PFSK-1 (cell line): ENCODE results near the gene TMEFF1.
A peak's percentile ranks its signal among the peaks of the same experiment; 100 is the strongest.

Source experiments
- FOXP2 ChIP-seq: optimal IDR thresholded peaks from 2 replicates; pipeline ENCODE3; 2011; ENCODE audit warnings: borderline replicate concordance, control low read depth, inconsistent platforms; ENCODE audit not compliant: insufficient read depth; ENCODE audit errors: extremely low read length, extremely low read depth
- POLR2AphosphoS5 ChIP-seq: IDR thresholded peaks from 2 replicates; pipeline ENCODE4 v1.6.1; 2012; ENCODE audit warnings: low read depth, mild to moderate bottlenecking, control low read depth, low read length, moderate library complexity
- SIN3A ChIP-seq: IDR thresholded peaks from 2 replicates; pipeline ENCODE4 v1.6.1; 2012; ENCODE audit warnings: mild to moderate bottlenecking, low read length, moderate library complexity, borderline replicate concordance; ENCODE audit not compliant: insufficient read depth
- TAF1 ChIP-seq: IDR thresholded peaks from 2 replicates; pipeline ENCODE4 v1.6.1; 2012; ENCODE audit warnings: low read length, control low read depth, borderline replicate concordance; ENCODE audit not compliant: insufficient read depth
- TF ChIP-seq, protein P1 (sequence below), 2 experiments: IDR thresholded peaks; 2 replicates each; pipeline versions ENCODE4 v1.6.1 to v1.8.0; 2011 to 2012; ENCODE audit warnings: low read depth in 2 of 2, low read length in 2 of 2, control low read depth in 1 of 2, inconsistent platforms in 1 of 2, mild to moderate bottlenecking in 1 of 2, moderate library complexity in 1 of 2; ENCODE audit not compliant: insufficient read depth in 1 of 2

The TMEFF1 gene

DNA sequence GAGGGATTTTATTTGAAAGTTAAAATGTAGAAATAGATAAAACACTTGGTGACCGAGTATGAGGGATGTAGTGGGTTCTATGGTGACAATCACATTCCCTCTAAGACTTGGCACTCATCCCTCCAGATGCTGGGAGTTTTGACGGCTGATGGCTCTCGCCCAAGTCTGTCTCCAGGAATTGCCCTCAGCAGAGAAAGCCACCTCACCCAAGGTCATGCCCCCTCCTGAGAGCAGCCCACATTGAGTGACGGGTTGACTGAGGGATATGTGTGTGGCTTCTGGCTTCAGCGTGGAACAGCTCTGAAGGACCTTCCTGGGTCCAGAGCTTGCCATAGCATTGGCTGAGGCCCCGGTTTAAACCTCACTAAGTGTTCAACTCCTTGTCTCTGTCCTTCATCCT lies 124.3 kb downstream of the TMEFF1 start:
- TF ChIP-seq SIN3A, result no peak
- TF ChIP-seq, protein P1, sequence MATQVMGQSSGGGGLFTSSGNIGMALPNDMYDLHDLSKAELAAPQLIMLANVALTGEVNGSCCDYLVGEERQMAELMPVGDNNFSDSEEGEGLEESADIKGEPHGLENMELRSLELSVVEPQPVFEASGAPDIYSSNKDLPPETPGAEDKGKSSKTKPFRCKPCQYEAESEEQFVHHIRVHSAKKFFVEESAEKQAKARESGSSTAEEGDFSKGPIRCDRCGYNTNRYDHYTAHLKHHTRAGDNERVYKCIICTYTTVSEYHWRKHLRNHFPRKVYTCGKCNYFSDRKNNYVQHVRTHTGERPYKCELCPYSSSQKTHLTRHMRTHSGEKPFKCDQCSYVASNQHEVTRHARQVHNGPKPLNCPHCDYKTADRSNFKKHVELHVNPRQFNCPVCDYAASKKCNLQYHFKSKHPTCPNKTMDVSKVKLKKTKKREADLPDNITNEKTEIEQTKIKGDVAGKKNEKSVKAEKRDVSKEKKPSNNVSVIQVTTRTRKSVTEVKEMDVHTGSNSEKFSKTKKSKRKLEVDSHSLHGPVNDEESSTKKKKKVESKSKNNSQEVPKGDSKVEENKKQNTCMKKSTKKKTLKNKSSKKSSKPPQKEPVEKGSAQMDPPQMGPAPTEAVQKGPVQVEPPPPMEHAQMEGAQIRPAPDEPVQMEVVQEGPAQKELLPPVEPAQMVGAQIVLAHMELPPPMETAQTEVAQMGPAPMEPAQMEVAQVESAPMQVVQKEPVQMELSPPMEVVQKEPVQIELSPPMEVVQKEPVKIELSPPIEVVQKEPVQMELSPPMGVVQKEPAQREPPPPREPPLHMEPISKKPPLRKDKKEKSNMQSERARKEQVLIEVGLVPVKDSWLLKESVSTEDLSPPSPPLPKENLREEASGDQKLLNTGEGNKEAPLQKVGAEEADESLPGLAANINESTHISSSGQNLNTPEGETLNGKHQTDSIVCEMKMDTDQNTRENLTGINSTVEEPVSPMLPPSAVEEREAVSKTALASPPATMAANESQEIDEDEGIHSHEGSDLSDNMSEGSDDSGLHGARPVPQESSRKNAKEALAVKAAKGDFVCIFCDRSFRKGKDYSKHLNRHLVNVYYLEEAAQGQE (IDR thresholded peaks at IDR 0.05; ENCODE audit: insufficient read depth in 1 of 2, low read depth in 2 of 2, low read length in 2 of 2), result no peak
- no peak for TF ChIP-seq POLR2AphosphoS5
- no peak for TF ChIP-seq TAF1
- no peak for TF ChIP-seq FOXP2

DNA sequence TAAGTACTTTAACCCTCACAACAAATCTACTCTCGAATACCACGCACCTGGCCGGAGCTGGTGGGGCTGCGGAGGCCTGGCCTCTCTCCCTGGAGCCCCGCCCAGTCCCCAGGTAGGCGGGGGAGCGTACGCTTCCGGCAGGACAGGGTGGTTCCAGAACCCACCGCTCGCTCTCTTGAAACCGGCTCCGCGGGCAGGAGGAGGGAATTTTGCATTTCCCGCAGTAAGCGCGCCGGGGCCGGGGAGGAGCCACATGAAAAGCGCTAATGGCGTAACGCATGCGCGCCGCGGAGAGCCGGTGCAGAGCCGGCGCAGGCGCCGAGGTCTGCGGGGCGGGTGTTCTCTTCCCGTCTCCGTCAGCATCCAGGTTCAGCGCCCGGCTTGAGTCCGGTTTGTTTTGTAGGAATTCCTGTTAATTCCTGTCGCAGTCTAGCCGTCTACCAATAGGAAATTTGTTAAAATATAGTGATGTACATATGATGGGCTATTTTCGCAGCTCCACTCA lies 125.7 kb downstream of the TMEFF1 start:
- TF ChIP-seq POLR2AphosphoS5, result peak; percentile 58; the same call in 1 of the 2 replicates
- TF ChIP-seq FOXP2, result no peak

DNA sequence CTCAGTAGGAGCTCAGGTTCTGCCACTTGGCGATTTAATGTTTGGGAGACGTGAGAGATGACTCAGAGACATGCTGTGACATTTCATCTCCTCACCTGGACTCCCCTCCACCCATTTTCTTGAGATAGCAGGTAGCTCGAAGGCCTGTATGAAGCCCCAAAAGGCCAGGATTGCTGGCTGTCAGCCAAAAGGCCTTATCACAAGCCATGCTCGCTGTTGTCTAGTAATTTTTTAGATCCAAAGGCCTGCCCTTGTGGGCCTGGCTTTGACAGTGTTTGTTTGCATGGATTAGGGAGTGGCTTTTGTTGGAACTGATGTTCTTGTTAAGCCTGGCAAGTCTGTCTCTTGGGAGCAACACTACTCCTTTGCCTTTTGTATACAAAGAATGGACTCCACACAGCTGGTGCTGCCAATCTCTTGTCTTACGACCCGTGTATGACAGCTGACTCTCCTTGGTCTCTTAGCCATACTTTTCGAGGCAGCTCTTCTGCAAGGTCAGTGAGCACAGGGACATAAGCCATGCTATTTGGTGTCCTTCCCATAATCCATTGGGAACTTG lies 127.7 kb downstream of the TMEFF1 start:
- no peak for TF ChIP-seq POLR2AphosphoS5
- no peak for TF ChIP-seq FOXP2
- TF ChIP-seq, protein P1 (IDR thresholded peaks at IDR 0.05; ENCODE audit: insufficient read depth in 1 of 2, low read depth in 2 of 2, low read length in 2 of 2), result no peak
- no peak for TF ChIP-seq TAF1
- no peak for TF ChIP-seq SIN3A

DNA sequence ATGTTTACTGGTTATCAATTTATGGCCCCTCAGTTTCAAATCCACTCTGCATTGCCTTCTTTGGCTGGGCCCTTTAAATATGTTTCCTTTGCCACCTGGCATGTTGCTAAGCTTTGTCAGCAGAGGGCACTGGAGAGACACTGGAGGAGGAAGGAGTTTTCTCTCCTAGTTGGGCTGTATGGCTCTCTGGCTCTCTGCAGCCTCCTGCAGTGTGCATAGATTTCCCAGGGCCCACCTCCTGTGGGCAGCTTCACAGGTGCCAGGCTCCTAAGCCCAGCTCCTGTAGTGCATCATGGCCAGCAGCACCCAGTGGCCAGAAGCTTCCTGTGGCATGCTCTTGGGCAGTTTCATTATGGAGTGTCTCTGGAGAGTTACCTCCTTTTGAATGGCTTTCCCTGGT lies 128.3 kb downstream of the TMEFF1 start:
- TF ChIP-seq POLR2AphosphoS5 (no peak), SIN3A (no peak), FOXP2 (no peak), TAF1 (no peak)
- TF ChIP-seq, protein P1 (IDR thresholded peaks at IDR 0.05; ENCODE audit: insufficient read depth in 1 of 2, low read depth in 2 of 2, low read length in 2 of 2), result no peak

DNA sequence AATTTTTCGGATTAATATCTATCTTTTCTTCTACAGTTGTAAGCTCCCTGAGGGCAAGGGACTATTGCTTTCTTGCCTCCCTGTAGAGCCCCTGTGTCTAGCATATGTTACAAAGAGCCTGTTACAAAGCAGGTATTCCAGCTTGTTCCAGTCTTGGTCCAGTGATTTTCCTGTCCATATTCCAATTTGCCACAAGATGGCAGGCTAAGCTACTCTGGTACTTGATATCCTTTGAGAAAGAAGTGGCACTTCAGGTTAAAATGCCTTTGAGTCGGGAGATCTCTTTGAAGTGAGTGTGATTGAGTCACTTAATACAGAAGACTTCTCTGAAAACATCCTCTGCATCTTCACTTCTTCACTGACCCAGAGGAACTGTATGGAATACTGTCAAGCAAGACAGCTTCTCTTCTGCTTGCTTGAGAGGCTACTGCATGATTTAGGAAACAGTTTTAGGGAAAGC lies 129.4 kb downstream of the TMEFF1 start:
- TF ChIP-seq, protein P1 (IDR thresholded peaks at IDR 0.05; ENCODE audit: insufficient read depth in 1 of 2, low read depth in 2 of 2, low read length in 2 of 2), result no peak
- TF ChIP-seq FOXP2, result no peak
- no peak for TF ChIP-seq SIN3A
- no peak for TF ChIP-seq POLR2AphosphoS5
- no peak for TF ChIP-seq TAF1
